Esophagus muscularis mucosa (tissue), 3 donors: ENCODE data around the gene MFAP5.

Source experiments
- CTCF ChIP-seq, 3 experiments: fragments of 200-600 bp in 2 of 3; fragments of 450-650 bp in 1 of 3; sonication (generic) in 2 of 3; IDR thresholded peaks; one replicate each; pipeline ENCODE4 v1.5.1; 2017 to 2019; ENCODE audit warnings: antibody characterized with exemption in 3 of 3, mild to moderate bottlenecking in 2 of 3, moderate library complexity in 1 of 3
- POLR2AphosphoS5 ChIP-seq, 2 donors: sonication (generic); formaldehyde crosslinking; IDR thresholded peaks; one replicate each; pipeline ENCODE4 v1.6.1; 2017; ENCODE audit warnings: antibody characterized with exemption in 2 of 2

- TF ChIP-seq CTCF (IDR thresholded peaks at IDR 0.05): no peak
- no peak for TF ChIP-seq POLR2AphosphoS5 (IDR thresholded peaks at IDR 0.05)
Measured at GRCh38 chr12:8603856-8604255, 58.8 kb downstream of the MFAP5 start.
